GM13977 (cell line): ENCODE measurements around the gene ACYP2.
"Not testable (repeated sequence)": the region's sequence is repeated elsewhere in the genome, so short reads cannot be mapped to it uniquely, and the experiment has no call there.

Source experiments
- DNase-seq: peaks from one replicate; pipeline ENCODE4 v3.0.0; 2012; ENCODE audit warnings: low spot score
- in situ Hi-C: fragments of 300-500 bp; cut with MboI; formaldehyde crosslinking; loops from one replicate; pipeline ENCODE4 v1.12.0; 2022; ENCODE audit warnings: low sequenced_read_pairs, low pct_unique_long_range_greater_than_20kb, mixed read lengths, inconsistent platforms; ENCODE audit not compliant: unreplicated experiment
- TF ChIP-seq, protein P1 (sequence below): IDR thresholded peaks from 2 replicates; pipeline ENCODE4 v1.5.1; 2012; ENCODE audit warnings: mild to moderate bottlenecking, control low read depth; ENCODE audit not compliant: insufficient read depth; ENCODE audit errors: extremely low read depth, missing control alignments

The ACYP2 gene

DNA sequence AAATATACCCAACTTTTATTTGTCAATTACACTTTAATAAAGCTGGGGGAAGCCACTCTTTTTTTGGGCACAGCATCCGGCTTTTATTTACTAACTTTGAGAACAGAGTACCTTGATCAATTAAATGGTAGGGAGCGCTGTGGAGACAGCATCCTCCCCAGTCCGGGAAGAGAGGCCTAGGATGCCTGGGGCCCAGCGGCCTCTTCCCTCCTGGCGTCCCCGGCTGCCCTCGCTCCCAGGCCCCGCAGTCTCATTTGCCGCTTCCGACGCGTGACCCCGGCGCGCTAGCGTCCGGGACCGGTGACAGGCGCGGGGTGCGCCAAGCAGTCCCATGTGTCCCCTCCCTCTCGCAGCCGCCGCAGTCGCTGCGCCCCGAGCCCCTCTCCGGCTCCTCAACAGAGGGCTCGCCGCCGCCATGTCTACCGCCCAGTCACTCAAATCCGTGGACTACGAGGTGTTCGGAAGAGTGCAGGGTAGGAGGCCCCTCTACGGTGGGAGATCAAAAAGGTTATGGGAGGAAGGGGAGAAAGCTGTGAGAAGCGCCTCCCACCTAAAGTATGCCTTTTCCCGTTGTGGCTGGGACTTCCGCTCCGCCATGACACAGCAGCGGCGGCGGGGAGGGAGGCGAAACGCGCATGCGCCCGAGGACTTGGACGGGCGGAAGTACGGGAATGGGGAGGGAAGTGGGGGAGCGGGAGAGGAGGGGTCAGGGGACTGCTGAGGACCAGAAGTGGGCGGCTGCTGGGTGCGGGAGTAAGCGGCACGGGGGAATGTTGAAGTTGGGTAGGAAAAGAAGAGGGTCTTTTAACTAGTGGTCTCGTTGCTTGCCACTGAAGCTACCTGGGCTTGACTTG lies at the start of gene ACYP2:
Gene ACYP2, plus strand, starts transcription at position 332 of the 854 bp plus-strand sequence.
- DNase-seq: peak; percentile 89
- in situ Hi-C loops: loop anchor here (25.0 kb wide), 1 partner anchor 597 kb away; the partner anchor contains the start of gene EML6
- TF ChIP-seq, protein P1, sequence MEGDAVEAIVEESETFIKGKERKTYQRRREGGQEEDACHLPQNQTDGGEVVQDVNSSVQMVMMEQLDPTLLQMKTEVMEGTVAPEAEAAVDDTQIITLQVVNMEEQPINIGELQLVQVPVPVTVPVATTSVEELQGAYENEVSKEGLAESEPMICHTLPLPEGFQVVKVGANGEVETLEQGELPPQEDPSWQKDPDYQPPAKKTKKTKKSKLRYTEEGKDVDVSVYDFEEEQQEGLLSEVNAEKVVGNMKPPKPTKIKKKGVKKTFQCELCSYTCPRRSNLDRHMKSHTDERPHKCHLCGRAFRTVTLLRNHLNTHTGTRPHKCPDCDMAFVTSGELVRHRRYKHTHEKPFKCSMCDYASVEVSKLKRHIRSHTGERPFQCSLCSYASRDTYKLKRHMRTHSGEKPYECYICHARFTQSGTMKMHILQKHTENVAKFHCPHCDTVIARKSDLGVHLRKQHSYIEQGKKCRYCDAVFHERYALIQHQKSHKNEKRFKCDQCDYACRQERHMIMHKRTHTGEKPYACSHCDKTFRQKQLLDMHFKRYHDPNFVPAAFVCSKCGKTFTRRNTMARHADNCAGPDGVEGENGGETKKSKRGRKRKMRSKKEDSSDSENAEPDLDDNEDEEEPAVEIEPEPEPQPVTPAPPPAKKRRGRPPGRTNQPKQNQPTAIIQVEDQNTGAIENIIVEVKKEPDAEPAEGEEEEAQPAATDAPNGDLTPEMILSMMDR: no peak

GRCh38 chr2:54065891-54066290 lies 49.5 kb upstream of the ACYP2 start:
- no peak for DNase-seq
- in situ Hi-C loops: no loop called here
- TF ChIP-seq, protein P1: no peak

GRCh38 chr2:54067851-54068375 lies 47.5 kb upstream of the ACYP2 start:
- DNase-seq: no peak
- TF ChIP-seq, protein P1: no peak
- in situ Hi-C loops: no loop called here

DNA sequence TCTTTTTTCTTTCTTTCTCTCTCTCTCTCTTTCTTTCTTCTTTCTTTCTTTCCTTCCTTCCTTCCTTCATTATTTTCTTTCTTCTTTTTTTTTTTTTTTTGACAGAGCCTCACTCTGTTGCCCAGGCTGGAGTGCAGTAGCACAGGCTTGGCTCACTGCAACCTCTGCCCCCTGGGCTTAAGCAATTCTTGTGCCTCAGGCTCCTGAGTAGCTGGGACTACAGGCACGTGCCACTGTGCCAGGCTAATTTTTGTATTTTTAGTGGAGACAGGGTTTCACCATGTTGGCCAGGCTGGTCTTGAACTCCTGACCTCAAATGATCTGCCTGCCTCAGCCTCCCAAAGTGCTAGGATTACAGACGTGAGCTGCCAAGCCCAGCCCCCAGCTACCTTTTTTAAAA lies 42.9 kb upstream of the ACYP2 start:
- DNase-seq, in situ Hi-C loops: not testable (repeated sequence)

DNA sequence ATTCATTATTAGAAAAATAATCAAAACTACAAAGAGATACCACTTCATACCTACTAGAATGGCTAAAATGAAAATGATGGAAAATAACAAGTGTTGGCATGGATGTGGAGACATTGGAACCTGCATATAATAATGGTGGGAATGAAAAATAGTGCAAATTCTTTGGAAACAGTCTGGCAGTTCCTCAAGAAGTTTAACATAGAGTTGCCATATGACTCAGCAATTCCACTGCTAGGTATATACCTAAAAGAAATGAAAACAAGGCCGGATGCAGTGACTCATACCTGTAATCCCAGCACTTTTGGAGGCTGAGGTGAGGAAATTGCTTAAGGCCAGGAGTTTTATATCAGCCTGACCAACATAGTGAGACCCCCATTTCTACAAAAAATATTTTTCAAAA lies 41.6 kb upstream of the ACYP2 start:
- DNase-seq: no peak
- TF ChIP-seq, protein P1: no peak
- in situ Hi-C loops: no loop called here

DNA sequence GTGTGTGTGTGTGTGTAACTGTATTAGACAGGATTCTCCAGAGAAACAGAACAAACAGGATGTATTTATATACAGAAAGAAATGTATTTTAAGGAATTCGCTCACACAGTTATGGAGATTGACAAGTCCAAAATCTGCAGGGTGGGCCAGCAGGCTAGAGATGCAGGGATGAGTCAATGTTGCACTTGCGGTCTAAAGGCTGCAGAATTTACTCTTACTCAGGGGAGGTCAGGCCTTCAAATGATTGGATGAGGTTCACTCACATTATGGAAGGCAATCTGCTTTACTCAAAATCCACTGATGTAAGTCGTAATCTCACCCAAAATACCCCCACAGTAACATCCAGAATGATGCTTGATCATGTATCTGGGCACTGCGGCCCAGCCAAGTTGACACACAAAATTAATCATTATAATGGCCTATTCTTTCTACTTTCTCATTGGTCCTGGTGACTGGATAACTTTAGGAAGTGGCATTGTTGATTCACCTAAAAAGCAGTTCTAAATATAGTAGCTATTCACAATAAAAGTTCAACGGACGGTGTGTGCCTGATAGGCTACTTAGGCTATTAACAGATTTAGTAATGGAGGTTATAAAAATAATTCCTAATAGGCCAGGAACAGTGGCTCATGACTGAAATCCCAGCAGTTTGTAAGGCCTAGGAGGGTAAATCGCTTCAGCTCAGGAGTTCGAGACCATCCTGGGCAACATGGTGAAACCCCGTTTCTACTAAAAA lies 40.6 kb upstream of the ACYP2 start:
- in situ Hi-C loops: no loop called here
- TF ChIP-seq, protein P1: no peak
- no peak for DNase-seq
